ENCODE data around the gene TTLL7.

GRCh38 chr1:83996621-83997020 is 2.3 kb downstream of the TTLL7 start:
- TF ChIP-seq CTCF (IDR thresholded peaks at IDR 0.05) (no peak), POLR2A (IDR thresholded peaks at IDR 0.05) (no peak)

All from esophagus squamous epithelium (tissue), 4 donors.